SJSA1 (cell line): Measurements from ENCODE around the gene KIF16B. TPM values are rescaled to one million over a fixed set of nuclear protein-coding genes. Genes with fewer than 3 reads are reported as not detected.
"Not testable (repeated sequence)": the region's sequence is repeated elsewhere in the genome, so short reads cannot be mapped to it uniquely, and the experiment has no call there.

Experiments used
- DNase-seq, 2 experiments: peaks; one replicate each; pipeline ENCODE4 v3.0.0-alpha.2; 2015 to 2020; ENCODE audit warnings: low spot score in 2 of 2, low read depth in 1 of 2
- H3K27ac ChIP-seq: fragments of 250-450 bp; sonication (Bioruptor Pico); 2 replicates; pipeline ENCODE4 v1.5.1; 2020; ENCODE audit warnings: mild to moderate bottlenecking, moderate library complexity
- H3K27me3 ChIP-seq: fragments of 250-450 bp; sonication (Bioruptor Pico); replicated peaks from 2 replicates; pipeline ENCODE4 v1.5.1; 2020; ENCODE audit warnings: mild to moderate bottlenecking, moderate library complexity
- H3K36me3 ChIP-seq: fragments of 250-450 bp; sonication (Bioruptor Pico); 2 replicates; pipeline ENCODE4 v1.5.1; 2020; ENCODE audit warnings: mild to moderate bottlenecking
- H3K4me1 ChIP-seq: fragments of 250-450 bp; sonication (Bioruptor Pico); replicated peaks from 2 replicates; pipeline ENCODE4 v1.6.1; 2021; ENCODE audit warnings: mild to moderate bottlenecking
- H3K4me3 ChIP-seq: fragments of 250-450 bp; sonication (Bioruptor Pico); 2 replicates; pipeline ENCODE4 v1.5.1; 2020; ENCODE audit warnings: mild to moderate bottlenecking
- H3K9me3 ChIP-seq: fragments of 250-450 bp; sonication (Bioruptor Pico); replicated peaks from 2 replicates; pipeline ENCODE4 v1.5.1; 2020; ENCODE audit warnings: mild to moderate bottlenecking
- total RNA-seq: library from RNA; depleted of rRNA; stranded (reverse); fragments of >200 nt; shearing (Covaris generic); gene quantifications from 2 replicates; pipeline ENCODE4 v1.2.3, GENCODE V29; 2014

KIF16B gene
- total RNA-seq, 1 experiment from 2014 or later = 3.7 TPM

DNA sequence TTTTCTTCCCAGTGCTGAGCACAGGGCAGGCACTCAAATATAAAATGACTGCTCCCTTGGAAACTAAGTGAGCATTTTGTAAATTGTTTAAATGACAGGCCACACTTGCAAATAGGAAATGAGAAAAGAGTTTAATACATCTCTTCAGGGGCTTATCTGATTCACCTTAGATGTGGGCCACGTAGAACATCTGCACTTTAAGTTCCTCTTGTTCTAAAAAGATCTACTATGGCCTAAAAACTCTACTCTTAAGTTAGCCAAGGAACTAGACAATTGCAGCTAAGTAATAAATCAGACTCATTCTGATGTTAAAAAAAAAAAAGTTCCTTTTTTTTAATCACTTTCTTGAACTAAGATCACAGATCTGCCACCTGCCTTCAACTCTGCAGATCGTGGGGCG lies 126.3 kb downstream of the KIF16B start:
- Histone ChIP-seq H3K27ac (no peak overlapping the region), H3K36me3 (no peaks in the 10 kb centered on the region), H3K4me3 (no peak overlapping the region), H3K27me3 (no peaks in the 10 kb centered on the region), H3K4me1 (no peaks in the 10 kb centered on the region), H3K9me3 (no peaks in the 10 kb centered on the region)
- no peak for DNase-seq

DNA sequence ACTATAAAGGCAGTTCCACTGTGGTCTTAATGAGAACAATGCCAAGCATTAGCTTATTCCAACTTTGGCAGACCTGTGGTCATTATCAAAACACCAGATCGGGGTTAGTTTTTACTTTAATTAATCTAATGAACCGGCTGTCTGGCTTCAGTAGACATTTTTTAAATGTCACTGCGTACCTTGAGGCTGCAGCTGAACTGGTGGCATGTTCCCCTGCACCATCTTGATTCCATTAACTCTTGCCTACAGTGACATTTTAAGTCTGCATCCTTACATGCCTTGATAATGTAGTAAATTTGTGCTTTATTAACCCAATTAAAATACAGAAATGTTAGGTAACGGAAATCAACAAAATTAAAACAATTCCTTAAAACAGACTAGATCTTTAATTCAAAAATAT lies 127.0 kb downstream of the KIF16B start:
- no peaks in the 10 kb centered on the region for H3K36me3 ChIP-seq
- DNase-seq = no peak
- H3K27me3 ChIP-seq = no peaks in the 10 kb centered on the region
- H3K9me3 ChIP-seq = no peaks in the 10 kb centered on the region
- no peaks in the 10 kb centered on the region for H3K4me1 ChIP-seq
- no peak overlapping the region for H3K4me3 ChIP-seq
- no peak overlapping the region for H3K27ac ChIP-seq

DNA sequence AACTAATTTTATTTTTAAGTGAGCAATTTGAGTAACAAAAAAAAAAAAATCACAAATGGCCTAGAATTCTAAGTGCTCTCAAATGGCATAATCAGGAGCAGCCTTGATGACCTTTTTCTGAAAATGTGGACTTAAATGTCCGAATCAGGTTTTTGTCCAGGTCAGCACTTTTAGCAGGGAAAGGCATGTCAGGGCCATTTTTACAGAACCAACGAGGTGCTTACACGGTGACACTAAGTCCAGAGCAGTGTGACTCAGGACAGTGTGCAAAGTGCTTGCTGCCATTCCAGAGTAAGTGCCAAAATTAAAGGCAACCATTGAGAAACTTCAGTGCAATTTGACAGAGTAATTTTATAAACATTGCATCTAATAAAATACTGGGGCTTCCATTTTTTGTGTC lies 127.8 kb downstream of the KIF16B start:
- Histone ChIP-seq H3K27ac (no peak overlapping the region), H3K4me3 (no peak overlapping the region)
- DNase-seq = no peak

GRCh38 chr20:16444057-16444777 lies 129.0 kb downstream of the KIF16B start:
- DNase-seq = no peak
- no peak overlapping the region for H3K27ac ChIP-seq
- H3K27me3 ChIP-seq = no peaks in the 10 kb centered on the region
- H3K4me3 ChIP-seq = no peak overlapping the region
- H3K4me1 ChIP-seq = no peaks in the 10 kb centered on the region
- no peaks in the 10 kb centered on the region for H3K36me3 ChIP-seq
- H3K9me3 ChIP-seq = no peaks in the 10 kb centered on the region

More for the DNA sequence above, 127.8 kb downstream of the KIF16B start:
- Histone ChIP-seq H3K4me1 (no peaks in the 10 kb centered on the region), H3K27me3 (no peaks in the 10 kb centered on the region), H3K36me3 (no peaks in the 10 kb centered on the region), H3K9me3 (no peaks in the 10 kb centered on the region)

DNA sequence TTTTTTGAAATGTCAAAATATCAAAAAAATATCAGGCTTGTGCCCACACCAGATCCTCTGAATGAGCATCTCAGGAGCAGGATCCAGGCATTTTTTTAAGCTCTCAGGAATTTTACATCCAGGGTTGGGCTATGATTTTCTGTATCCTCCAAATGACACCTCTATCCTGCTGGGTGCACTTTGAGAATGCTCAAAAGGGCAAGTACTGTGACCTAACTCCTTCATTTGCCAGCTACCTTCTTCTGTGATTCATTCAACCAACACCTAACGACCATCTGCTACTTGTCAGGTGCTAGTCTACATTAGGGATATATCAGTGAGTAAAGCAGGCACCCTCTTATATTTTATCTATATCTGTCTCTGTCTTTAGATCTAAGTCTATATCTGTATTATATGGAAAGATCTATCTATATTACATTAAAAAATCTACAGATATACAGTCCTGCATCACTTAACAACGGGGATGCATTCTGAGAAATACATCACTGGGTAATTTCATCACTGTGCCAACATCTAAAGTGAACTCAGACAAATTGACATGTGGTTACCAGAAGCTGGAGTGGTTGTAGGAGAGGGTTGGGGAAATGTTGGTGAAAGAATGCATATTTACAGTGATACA lies 131.6 kb downstream of the KIF16B start:
- no peaks in the 10 kb centered on the region for H3K27me3 ChIP-seq
- no peak overlapping the region for H3K27ac ChIP-seq
- no peaks in the 10 kb centered on the region; the same call in 1 of the 2 replicates for H3K9me3 ChIP-seq
- H3K4me1 ChIP-seq = no peaks in the 10 kb centered on the region
- no peaks in the 10 kb centered on the region for H3K36me3 ChIP-seq
- no peak for DNase-seq
- no peak overlapping the region for H3K4me3 ChIP-seq

- H3K9me3 ChIP-seq = no peaks in the 10 kb centered on the region; the same call in 1 of the 2 replicates
- H3K27ac ChIP-seq = no peak overlapping the region
- no peaks in the 10 kb centered on the region for H3K36me3 ChIP-seq
- no peaks in the 10 kb centered on the region for H3K4me1 ChIP-seq
- DNase-seq = no peak
- no peaks in the 10 kb centered on the region for H3K27me3 ChIP-seq
- no peak overlapping the region for H3K4me3 ChIP-seq
These were observed 132.6 kb downstream of the KIF16B start for GRCh38 chr20:16440686-16441085.

DNA sequence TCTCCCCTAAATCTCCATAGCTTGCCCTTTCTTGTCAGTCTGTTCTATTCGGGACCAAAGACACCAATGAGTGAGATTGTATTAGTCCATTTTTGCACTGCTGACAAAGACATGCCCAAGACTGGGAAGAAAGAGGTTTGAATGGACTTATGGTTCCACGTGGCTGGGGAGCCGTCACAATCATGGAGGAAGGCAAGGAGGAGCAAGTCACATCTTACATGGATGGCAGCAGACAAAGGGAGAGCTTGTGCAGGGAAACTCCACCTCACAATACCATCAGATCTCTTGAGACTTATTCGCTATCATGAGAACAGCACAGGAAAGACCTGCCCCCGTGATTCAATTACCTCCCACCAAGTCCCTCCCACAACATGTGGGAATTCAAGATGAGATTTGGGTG lies 133.7 kb downstream of the KIF16B start:
- not testable (repeated sequence) for H3K27me3 ChIP-seq

DNA sequence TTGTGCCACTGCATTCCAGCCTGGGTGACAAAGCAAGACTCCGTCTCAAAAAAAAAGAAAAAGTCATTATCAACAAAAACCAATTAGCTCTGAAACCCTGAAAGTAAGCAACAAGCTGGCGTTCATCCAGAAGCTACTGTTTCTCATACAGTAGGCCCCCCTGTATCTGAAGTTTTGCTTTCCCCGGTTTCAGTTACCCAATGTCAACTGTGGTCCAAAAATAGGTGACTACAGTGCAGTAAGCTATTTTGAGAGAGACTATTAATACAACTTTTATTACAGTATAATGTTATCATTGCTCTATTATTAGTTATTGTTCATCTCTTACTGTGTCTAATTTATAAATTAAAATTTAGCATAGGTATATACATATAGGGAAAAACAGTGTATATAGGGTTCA lies 135.1 kb downstream of the KIF16B start:
- Histone ChIP-seq H3K27me3 (no peaks in the 10 kb centered on the region), H3K36me3 (no peaks in the 10 kb centered on the region), H3K4me3 (no peak overlapping the region), H3K27ac (no peak overlapping the region), H3K9me3 (no peaks in the 10 kb centered on the region; the same call in 1 of the 2 replicates), H3K4me1 (no peaks in the 10 kb centered on the region)
- DNase-seq = no peak

More for the DNA sequence above, 133.7 kb downstream of the KIF16B start:
- H3K27ac ChIP-seq, DNase-seq, H3K4me3 ChIP-seq, H3K36me3 ChIP-seq, H3K9me3 ChIP-seq, H3K4me1 ChIP-seq: not testable (repeated sequence)

DNA sequence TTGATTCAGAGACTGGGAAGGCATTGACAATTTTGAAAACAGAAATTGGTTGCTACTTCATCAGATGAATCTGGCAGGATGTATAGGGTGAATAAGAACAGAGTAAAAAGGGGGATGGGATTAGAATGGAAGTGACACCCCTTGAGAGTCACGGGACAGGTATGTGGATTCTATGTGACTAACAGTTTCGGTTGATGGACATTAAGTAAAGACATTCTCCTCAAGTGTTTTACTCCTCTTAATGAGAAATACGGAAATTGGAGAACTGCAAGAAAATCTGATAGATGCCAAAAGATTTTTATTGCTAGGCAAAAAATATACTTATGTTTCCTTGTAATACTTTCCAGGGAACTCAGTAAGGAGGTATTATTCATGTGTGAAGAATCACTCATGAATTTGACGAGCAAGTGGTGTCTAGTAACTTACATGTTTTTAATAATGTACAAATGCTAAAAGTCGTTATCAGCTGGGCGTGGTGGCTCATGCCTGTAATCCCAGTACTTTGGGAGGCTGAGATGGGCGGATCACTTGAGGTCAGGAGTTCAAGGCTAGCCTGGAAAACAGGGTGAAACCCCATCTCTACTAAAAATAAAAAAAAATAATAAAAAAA lies 135.8 kb downstream of the KIF16B start:
- Histone ChIP-seq H3K27me3 (no peaks in the 10 kb centered on the region), H3K4me3 (no peak overlapping the region), H3K36me3 (no peaks in the 10 kb centered on the region), H3K27ac (no peak overlapping the region), H3K9me3 (no peaks in the 10 kb centered on the region; the same call in 1 of the 2 replicates), H3K4me1 (no peaks in the 10 kb centered on the region)
- no peak for DNase-seq

DNA sequence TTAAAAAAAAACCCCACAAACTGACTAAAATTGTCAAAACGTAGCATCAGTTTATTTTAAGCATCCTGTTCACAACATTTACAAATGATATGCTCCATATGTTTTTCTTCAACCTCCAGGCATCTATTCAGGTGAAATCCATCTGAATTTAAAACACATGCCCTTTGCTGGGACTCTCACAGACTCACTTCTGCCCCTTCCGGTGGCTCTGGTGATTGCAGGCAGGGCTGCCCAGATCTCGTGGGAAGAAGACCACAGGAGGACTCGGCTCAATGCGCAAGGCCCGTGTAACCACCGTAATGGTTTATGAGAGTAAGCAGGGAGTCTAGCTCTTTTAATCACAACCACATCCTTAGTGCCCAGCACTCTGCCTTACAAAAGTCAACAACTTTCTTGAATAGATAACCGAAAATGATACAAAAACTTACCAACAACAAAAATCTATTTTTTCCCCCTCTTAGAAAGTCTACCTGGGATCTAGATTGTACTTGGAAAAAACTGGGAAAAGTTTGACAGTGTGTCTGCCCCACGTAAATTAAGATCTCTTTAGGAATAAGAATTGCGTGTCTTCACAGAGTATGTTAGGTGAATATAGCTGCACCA lies 139.1 kb downstream of the KIF16B start:
- Histone ChIP-seq H3K4me3 (no peak overlapping the region), H3K27ac (no peak overlapping the region), H3K4me1 (no peaks in the 10 kb centered on the region), H3K27me3 (no peaks in the 10 kb centered on the region), H3K9me3 (no peaks in the 10 kb centered on the region; the same call in 1 of the 2 replicates), H3K36me3 (no peaks in the 10 kb centered on the region)
- DNase-seq = peak; percentile 4 to 44

DNA sequence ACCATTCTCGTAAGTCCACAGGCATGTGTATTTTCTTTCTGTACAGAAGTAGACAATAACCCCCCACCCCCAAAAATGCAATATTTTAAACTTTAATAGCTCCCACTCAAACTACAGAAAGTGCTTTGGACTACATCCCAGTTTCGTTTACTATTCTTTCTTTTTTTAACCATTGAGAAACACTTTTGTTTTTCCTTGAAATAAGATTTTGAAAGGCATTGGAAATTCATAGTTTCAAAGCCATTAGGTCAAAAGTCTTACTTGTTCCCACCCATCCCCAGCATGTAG lies 140.0 kb downstream of the KIF16B start:
- Histone ChIP-seq H3K27me3 (no peaks in the 10 kb centered on the region), H3K27ac (no peak overlapping the region), H3K4me3 (no peak overlapping the region), H3K9me3 (no peaks in the 10 kb centered on the region; the same call in 1 of the 2 replicates), H3K36me3 (no peaks in the 10 kb centered on the region), H3K4me1 (no peaks in the 10 kb centered on the region)
- DNase-seq = no peak

- no peak overlapping the region for H3K4me3 ChIP-seq
- no peak overlapping the region for H3K27ac ChIP-seq
These were observed 140.6 kb downstream of the KIF16B start for GRCh38 chr20:16432466-16433292.

GRCh38 chr20:16428112-16428511 lies 145.1 kb downstream of the KIF16B start:
- no peak overlapping the region for H3K27ac ChIP-seq

More at GRCh38 chr20:16432466-16433292, 140.6 kb downstream of the KIF16B start:
- Histone ChIP-seq H3K4me1 (no peaks in the 10 kb centered on the region), H3K27me3 (no peaks in the 10 kb centered on the region), H3K36me3 (no peaks in the 10 kb centered on the region), H3K9me3 (no peaks in the 10 kb centered on the region; the same call in 1 of the 2 replicates)
- DNase-seq = no peak

More at GRCh38 chr20:16428112-16428511, 145.1 kb downstream of the KIF16B start:
- Histone ChIP-seq H3K36me3 (no peaks in the 10 kb centered on the region), H3K9me3 (no peaks in the 10 kb centered on the region), H3K27me3 (no peaks in the 10 kb centered on the region), H3K4me1 (no peaks in the 10 kb centered on the region), H3K4me3 (no peak overlapping the region)
- DNase-seq = no peak
